ENCODE measurements around the gene C2CD2L.

DNA sequence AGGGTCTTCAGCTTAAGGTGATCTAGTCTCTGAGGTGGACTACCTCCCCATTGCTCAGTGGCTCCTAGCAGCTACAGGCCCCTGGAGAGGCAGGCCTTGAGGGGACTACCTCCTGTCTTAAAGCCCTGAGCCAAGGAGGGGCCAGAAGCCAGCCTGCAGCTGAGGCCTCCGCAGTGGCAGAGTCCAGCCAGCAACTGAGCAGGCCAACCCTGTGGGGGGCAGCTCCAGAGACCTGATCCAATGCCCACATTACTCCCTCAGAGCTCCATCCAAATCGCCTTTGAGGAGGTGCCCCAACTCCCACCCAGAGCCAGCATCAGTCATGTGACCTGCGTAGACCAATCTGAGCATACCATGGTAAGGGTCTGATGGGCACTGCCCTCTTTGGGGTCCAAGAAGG lies 2.7 kb downstream of the C2CD2L start:
- TF ChIP-seq, protein P1, sequence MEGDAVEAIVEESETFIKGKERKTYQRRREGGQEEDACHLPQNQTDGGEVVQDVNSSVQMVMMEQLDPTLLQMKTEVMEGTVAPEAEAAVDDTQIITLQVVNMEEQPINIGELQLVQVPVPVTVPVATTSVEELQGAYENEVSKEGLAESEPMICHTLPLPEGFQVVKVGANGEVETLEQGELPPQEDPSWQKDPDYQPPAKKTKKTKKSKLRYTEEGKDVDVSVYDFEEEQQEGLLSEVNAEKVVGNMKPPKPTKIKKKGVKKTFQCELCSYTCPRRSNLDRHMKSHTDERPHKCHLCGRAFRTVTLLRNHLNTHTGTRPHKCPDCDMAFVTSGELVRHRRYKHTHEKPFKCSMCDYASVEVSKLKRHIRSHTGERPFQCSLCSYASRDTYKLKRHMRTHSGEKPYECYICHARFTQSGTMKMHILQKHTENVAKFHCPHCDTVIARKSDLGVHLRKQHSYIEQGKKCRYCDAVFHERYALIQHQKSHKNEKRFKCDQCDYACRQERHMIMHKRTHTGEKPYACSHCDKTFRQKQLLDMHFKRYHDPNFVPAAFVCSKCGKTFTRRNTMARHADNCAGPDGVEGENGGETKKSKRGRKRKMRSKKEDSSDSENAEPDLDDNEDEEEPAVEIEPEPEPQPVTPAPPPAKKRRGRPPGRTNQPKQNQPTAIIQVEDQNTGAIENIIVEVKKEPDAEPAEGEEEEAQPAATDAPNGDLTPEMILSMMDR (IDR thresholded peaks at IDR 0.05): no peak
- no peak for TF ChIP-seq POLR2A (IDR thresholded peaks at IDR 0.05)
